ENCODE measurements around the gene ZNF548. TPM values are rescaled to one million over a fixed set of nuclear protein-coding genes. Genes with fewer than 3 reads are reported as not detected.

Gene ZNF548
- total and polyA plus RNA-seq, 8 donors: 3.5 to 8.7 (median 4.8) TPM

GRCh38 chr19:57435062-57435978, 45.7 kb downstream of the ZNF548 start, which contains the start of gene ZNF749:
Gene ZNF749 (plus strand): TSS chr19:57435325. CDS start chr19:57435579, 254 bp downstream.
- peak; percentile 95 for FAIRE-seq
- 0 to 1% methylated on average over 61 of the region's 61 CpGs for WGBS, 2 donors

GRCh38 chr19:57436417-57436816, 46.8 kb downstream of the ZNF548 start:
- H3K4me3 ChIP-seq: peak overlapping the region in 1 of 4 donors; percentile 94
- FAIRE-seq: no peak

More at GRCh38 chr19:57435062-57435978, 45.7 kb downstream of the ZNF548 start, which contains the start of gene ZNF749:
- Histone ChIP-seq H3K27me3 (no peaks in the 10 kb centered on the region), H3K36me3 (no peaks in the 10 kb centered on the region), H3K9me3 (no peaks in the 10 kb centered on the region), H3K4me1 (peaks cover 0 to 4% (median 0%) of the 10 kb centered on the region in 3 donors), H3K4me3 (peak within 1 kb of the TSS; percentile 60 to 94 (median 68)), H3K27ac (peak within 1 kb of the TSS in 2 of 4 donors; percentile 39)
- intact Hi-C loops (cut with DNase I): no loop called here
- TF ChIP-seq CTCF (IDR thresholded peaks at IDR 0.05): no peak
- ATAC-seq (peak; percentile 100), DNase-seq (peak; percentile 90 to 99 (median 98))

DNA sequence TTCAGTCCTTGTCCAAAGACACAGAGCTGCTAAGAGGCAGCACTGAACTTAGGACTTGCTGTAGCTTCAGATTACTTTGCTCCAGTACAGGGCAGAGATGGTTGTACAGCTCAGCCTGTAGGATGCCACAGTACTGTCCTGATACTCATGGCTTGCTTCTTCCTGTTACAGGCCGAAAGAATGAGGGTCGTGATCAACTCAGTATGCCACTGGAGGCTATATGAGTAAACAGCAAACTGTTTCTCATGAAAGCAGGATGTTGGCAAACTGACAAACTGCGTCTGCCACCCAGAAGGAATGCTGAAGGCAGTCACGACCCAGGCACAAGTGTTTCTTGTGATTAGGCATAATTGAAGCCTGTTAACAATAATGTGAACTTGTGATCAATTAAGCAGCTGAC, 48.3 kb downstream of the ZNF548 start:
- WGBS, 2 donors: 78 to 85% methylated on average over 4 of the region's 4 CpGs
- no peak for DNase-seq
- Histone ChIP-seq H3K36me3 (no peaks in the 10 kb centered on the region), H3K27ac (no peak overlapping the region), H3K27me3 (no peaks in the 10 kb centered on the region), H3K4me1 (peaks cover 0 to 4% (median 0%) of the 10 kb centered on the region in 3 donors), H3K9me3 (no peaks in the 10 kb centered on the region), H3K4me3 (no peak overlapping the region)
- no peak for FAIRE-seq
- no peak for ATAC-seq
- intact Hi-C loops (cut with DNase I): no loop called here
- TF ChIP-seq CTCF (IDR thresholded peaks at IDR 0.05): no peak

More at GRCh38 chr19:57436417-57436816, 46.8 kb downstream of the ZNF548 start:
- Histone ChIP-seq H3K27me3 (no peaks in the 10 kb centered on the region), H3K9me3 (no peaks in the 10 kb centered on the region), H3K4me1 (peaks cover 0 to 4% (median 0%) of the 10 kb centered on the region in 3 donors), H3K27ac (no peak overlapping the region), H3K36me3 (no peaks in the 10 kb centered on the region)
- no peak for DNase-seq
- no peak for ATAC-seq
- intact Hi-C loops (cut with DNase I): no loop called here
- TF ChIP-seq CTCF (IDR thresholded peaks at IDR 0.05): no peak
- 50 to 62% methylated on average over 1 of the region's 1 CpG for WGBS, 2 donors

DNA sequence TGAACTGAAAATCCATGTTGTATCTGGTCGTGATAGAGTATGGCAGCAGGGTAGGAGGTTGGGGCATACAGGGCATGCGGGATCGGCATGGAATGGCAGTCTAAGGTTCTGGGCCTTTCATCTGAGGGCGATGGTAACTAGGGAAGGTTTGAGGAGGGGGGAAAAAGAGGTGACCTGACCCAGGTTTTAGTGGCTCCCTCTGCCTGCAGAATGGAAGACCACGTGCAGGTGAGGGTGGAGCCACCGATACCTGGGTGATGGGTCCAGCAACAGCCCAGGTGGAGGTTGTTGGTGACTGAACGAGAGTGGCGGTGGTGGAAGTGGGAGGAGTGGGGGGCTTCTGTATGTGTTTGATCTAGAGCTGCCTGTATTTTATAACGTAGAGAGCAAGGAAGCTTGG, 49.3 kb downstream of the ZNF548 start:
- no peak for DNase-seq
- H3K36me3 ChIP-seq: peaks cover 0 to 7% (median 0%) of the 10 kb centered on the region in 3 donors
- FAIRE-seq: no peak

More for the DNA sequence above, 49.3 kb downstream of the ZNF548 start:
- WGBS, 2 donors: 87 to 89% methylated on average over 9 of the region's 9 CpGs
- Histone ChIP-seq H3K4me3 (no peak overlapping the region), H3K27ac (no peak overlapping the region), H3K9me3 (no peaks in the 10 kb centered on the region), H3K27me3 (no peaks in the 10 kb centered on the region), H3K4me1 (peaks cover 0 to 4% (median 0%) of the 10 kb centered on the region in 3 donors)
- ATAC-seq: no peak
- no peak for TF ChIP-seq CTCF (IDR thresholded peaks at IDR 0.05)
- intact Hi-C loops (cut with DNase I): no loop called here
